ENCODE results near the gene RASGRP2. TPM values are rescaled to one million over a fixed set of nuclear protein-coding genes. Genes with fewer than 3 reads are reported as not detected.

RASGRP2 gene
- total RNA-seq, 1 donor from 2014 or later, result 12.0 TPM

GRCh38 chr11:64741375-64742086, 2.4 kb downstream of the RASGRP2 start:
- peak overlapping the region in 2 of 3 donors; percentile 14 to 85 for H3K9ac ChIP-seq (ENCODE audit: low read depth in 1 of 3, low read length in 3 of 3)
- H3K27me3 ChIP-seq (ENCODE audit: control insufficient read depth in 3 of 3, insufficient read depth in 3 of 3, low read length in 3 of 3), result no peaks in the 10 kb centered on the region
- H3K4me3 ChIP-seq (ENCODE audit: low read length in 3 of 3), result peak overlapping the region; percentile 64 to 87 (median 83)
- peaks cover 23 to 43% (median 38%) of the 10 kb centered on the region in 3 donors for H3K4me1 ChIP-seq (ENCODE audit: control insufficient read depth in 3 of 3, insufficient read depth in 3 of 3, low read length in 3 of 3)
- H3K36me3 ChIP-seq (ENCODE audit: control insufficient read depth in 3 of 3, insufficient read depth in 3 of 3, low read length in 3 of 3), result peaks cover 0 to 3% (median under 1%) of the 10 kb centered on the region in 3 donors
- H3K27ac ChIP-seq (ENCODE audit: low read depth, low read length), result peak overlapping the region; percentile 78
- H3K9me3 ChIP-seq (ENCODE audit: control insufficient read depth in 3 of 3, low read length in 3 of 3), result no peaks in the 10 kb centered on the region

DNA sequence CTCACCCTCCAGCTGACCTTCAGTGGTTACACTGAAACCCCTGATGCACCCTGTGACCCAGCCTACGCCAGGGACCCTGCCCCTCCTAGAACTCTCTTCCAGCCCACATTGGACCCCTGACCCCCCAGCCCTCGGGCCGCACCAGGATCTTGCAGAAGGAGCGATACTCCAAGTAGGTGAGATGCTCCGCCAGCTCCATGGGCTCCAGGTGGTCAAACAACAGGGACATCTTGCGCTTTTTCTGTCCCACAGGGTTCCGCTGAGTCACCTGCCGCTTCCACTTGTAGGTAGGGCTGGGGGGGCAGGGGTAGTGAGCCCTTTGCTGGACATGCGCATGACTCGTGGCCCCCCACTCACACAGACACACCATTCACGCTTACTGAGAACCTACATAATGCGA, 4.1 kb downstream of the RASGRP2 start:
- Histone ChIP-seq H3K27me3 (ENCODE audit: control insufficient read depth in 3 of 3, insufficient read depth in 3 of 3, low read length in 3 of 3) (no peaks in the 10 kb centered on the region), H3K4me1 (ENCODE audit: control insufficient read depth in 3 of 3, insufficient read depth in 3 of 3, low read length in 3 of 3) (peaks cover 21 to 41% (median 29%) of the 10 kb centered on the region in 3 donors), H3K4me3 (ENCODE audit: low read length in 3 of 3) (no peak overlapping the region), H3K9ac (ENCODE audit: low read depth in 1 of 3, low read length in 3 of 3) (no peak overlapping the region), H3K36me3 (ENCODE audit: control insufficient read depth in 3 of 3, insufficient read depth in 3 of 3, low read length in 3 of 3) (peaks cover 0 to 6% (median 3%) of the 10 kb centered on the region in 3 donors), H3K9me3 (ENCODE audit: control insufficient read depth in 3 of 3, low read length in 3 of 3) (no peaks in the 10 kb centered on the region), H3K27ac (ENCODE audit: low read depth, low read length) (no peak overlapping the region)

GRCh38 chr11:64736654-64737053, 7.3 kb downstream of the RASGRP2 start:
- H3K27me3 ChIP-seq (ENCODE audit: control insufficient read depth in 3 of 3, insufficient read depth in 3 of 3, low read length in 3 of 3), result no peaks in the 10 kb centered on the region
- H3K4me3 ChIP-seq (ENCODE audit: low read length in 3 of 3), result no peak overlapping the region
- no peak overlapping the region for H3K27ac ChIP-seq (ENCODE audit: low read depth, low read length)
- H3K4me1 ChIP-seq (ENCODE audit: control insufficient read depth in 3 of 3, insufficient read depth in 3 of 3, low read length in 3 of 3), result peaks cover 6 to 16% (median 6%) of the 10 kb centered on the region in 3 donors
- no peaks in the 10 kb centered on the region for H3K9me3 ChIP-seq (ENCODE audit: control insufficient read depth in 3 of 3, low read length in 3 of 3)
- H3K9ac ChIP-seq (ENCODE audit: low read depth in 1 of 3, low read length in 3 of 3), result no peak overlapping the region
- H3K36me3 ChIP-seq (ENCODE audit: control insufficient read depth in 3 of 3, insufficient read depth in 3 of 3, low read length in 3 of 3), result peaks cover 0 to 6% (median 3%) of the 10 kb centered on the region in 3 donors

DNA sequence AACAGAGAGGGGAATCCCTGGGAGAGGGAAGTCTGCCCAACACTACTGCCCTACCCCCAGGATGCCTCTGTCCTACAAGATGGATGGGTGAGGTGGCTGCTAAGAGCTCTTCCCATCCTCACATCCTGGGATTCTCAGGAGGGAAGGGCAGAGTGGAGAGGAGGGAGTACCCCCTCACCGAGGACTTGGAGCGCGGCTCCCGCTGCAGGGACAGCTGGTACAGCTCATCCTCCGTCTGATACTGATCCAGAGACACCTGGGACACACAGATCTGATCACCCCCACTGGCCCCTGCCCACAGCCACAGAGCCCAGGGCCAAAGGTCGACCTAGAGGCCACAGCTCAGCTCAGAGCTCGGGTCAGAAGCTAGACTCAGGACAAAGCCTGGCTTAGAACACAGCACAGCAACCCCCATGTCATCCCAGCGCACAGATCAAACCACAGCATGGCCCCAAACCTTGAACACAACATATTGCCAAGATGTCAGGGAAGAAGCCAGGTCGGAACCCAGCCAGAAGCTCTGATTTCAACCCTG, 8.2 kb downstream of the RASGRP2 start:
- no peak overlapping the region for H3K4me3 ChIP-seq (ENCODE audit: low read length in 3 of 3)
- H3K4me1 ChIP-seq (ENCODE audit: control insufficient read depth in 3 of 3, insufficient read depth in 3 of 3, low read length in 3 of 3), result peaks cover 5 to 16% (median 6%) of the 10 kb centered on the region in 3 donors
- H3K27ac ChIP-seq (ENCODE audit: low read depth, low read length), result no peak overlapping the region
- H3K36me3 ChIP-seq (ENCODE audit: control insufficient read depth in 3 of 3, insufficient read depth in 3 of 3, low read length in 3 of 3), result peaks cover 0 to 8% (median 3%) of the 10 kb centered on the region in 3 donors
- no peaks in the 10 kb centered on the region for H3K27me3 ChIP-seq (ENCODE audit: control insufficient read depth in 3 of 3, insufficient read depth in 3 of 3, low read length in 3 of 3)
- no peaks in the 10 kb centered on the region for H3K9me3 ChIP-seq (ENCODE audit: control insufficient read depth in 3 of 3, low read length in 3 of 3)
- no peak overlapping the region for H3K9ac ChIP-seq (ENCODE audit: low read depth in 1 of 3, low read length in 3 of 3)

DNA sequence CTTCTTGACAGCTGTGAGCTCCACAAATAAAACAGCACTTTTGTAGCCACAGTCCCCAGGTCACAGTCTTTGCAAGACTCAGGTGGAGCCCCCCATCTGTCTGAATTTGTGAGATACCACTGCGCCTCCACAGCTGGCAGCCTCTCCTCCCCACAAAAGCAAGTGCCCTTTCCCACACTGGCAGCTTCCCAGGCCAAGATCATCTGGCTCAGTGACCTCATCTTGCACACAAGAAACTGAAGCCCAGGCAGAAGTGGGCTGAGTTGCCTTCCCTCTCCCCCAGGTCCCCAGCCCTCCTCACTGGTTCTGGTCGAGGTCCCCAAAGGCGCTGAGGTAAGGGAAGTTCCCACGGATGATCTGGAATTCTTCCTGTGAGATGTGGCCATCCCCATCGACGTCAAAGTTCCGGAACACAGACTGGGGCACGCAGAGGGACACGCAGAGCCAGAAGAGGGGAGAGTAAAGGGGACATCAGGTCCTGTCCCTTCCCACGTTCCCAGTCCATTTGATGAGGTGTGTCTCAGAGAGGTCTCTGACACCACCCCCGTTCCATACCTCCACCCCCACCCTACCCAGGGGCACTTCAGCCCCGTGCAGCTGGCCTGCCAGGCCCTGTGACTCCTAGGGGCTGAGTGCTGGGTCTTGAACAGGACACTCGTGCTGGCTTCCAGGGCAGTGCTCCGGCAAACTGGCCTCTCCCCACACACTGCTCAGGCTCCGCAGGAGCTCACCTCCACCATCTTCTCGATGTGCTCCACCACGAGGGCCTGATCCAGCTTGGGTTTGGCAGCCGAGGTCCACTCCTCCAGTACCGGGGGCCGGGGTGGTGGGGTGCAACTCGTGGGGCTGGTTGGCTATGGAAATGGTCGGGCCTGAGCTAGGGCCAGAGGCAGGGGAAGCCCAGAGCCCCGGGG, 8.9 kb downstream of the RASGRP2 start:
- H3K9me3 ChIP-seq (ENCODE audit: control insufficient read depth in 3 of 3, low read length in 3 of 3), result no peaks in the 10 kb centered on the region
- H3K4me3 ChIP-seq (ENCODE audit: low read length in 3 of 3), result no peak overlapping the region
- no peak overlapping the region for H3K27ac ChIP-seq (ENCODE audit: low read depth, low read length)
- H3K9ac ChIP-seq (ENCODE audit: low read depth in 1 of 3, low read length in 3 of 3), result no peak overlapping the region
- peaks cover 3 to 9% (median 3%) of the 10 kb centered on the region in 3 donors for H3K36me3 ChIP-seq (ENCODE audit: control insufficient read depth in 3 of 3, insufficient read depth in 3 of 3, low read length in 3 of 3)
- peaks cover 5 to 16% (median 6%) of the 10 kb centered on the region in 3 donors for H3K4me1 ChIP-seq (ENCODE audit: control insufficient read depth in 3 of 3, insufficient read depth in 3 of 3, low read length in 3 of 3)
- no peaks in the 10 kb centered on the region for H3K27me3 ChIP-seq (ENCODE audit: control insufficient read depth in 3 of 3, insufficient read depth in 3 of 3, low read length in 3 of 3)

- Histone ChIP-seq H3K4me1 (ENCODE audit: control insufficient read depth in 3 of 3, insufficient read depth in 3 of 3, low read length in 3 of 3) (peaks cover 5 to 15% (median 6%) of the 10 kb centered on the region in 3 donors), H3K36me3 (ENCODE audit: control insufficient read depth in 3 of 3, insufficient read depth in 3 of 3, low read length in 3 of 3) (peaks cover 3 to 9% (median 6%) of the 10 kb centered on the region in 3 donors)
These were observed 12.3 kb downstream of the RASGRP2 start for GRCh38 chr11:64731601-64732000.

GRCh38 chr11:64729851-64730382, 14.0 kb downstream of the RASGRP2 start:
- Histone ChIP-seq H3K4me3 (ENCODE audit: low read length in 3 of 3) (no peak overlapping the region), H3K4me1 (ENCODE audit: control insufficient read depth in 3 of 3, insufficient read depth in 3 of 3, low read length in 3 of 3) (peaks cover 0 to 3% (median 0%) of the 10 kb centered on the region in 3 donors), H3K27ac (ENCODE audit: low read depth, low read length) (no peak overlapping the region), H3K27me3 (ENCODE audit: control insufficient read depth in 3 of 3, insufficient read depth in 3 of 3, low read length in 3 of 3) (no peaks in the 10 kb centered on the region), H3K9ac (ENCODE audit: low read depth in 1 of 3, low read length in 3 of 3) (no peak overlapping the region), H3K36me3 (ENCODE audit: control insufficient read depth in 3 of 3, insufficient read depth in 3 of 3, low read length in 3 of 3) (peaks cover 3% of the 10 kb centered on the region in 3 donors), H3K9me3 (ENCODE audit: control insufficient read depth in 3 of 3, low read length in 3 of 3) (no peaks in the 10 kb centered on the region)

More at GRCh38 chr11:64731601-64732000, 12.3 kb downstream of the RASGRP2 start:
- H3K27ac ChIP-seq (ENCODE audit: low read depth, low read length), result no peak overlapping the region
- no peaks in the 10 kb centered on the region for H3K9me3 ChIP-seq (ENCODE audit: control insufficient read depth in 3 of 3, low read length in 3 of 3)
- no peaks in the 10 kb centered on the region for H3K27me3 ChIP-seq (ENCODE audit: control insufficient read depth in 3 of 3, insufficient read depth in 3 of 3, low read length in 3 of 3)
- H3K9ac ChIP-seq (ENCODE audit: low read depth in 1 of 3, low read length in 3 of 3), result no peak overlapping the region
- H3K4me3 ChIP-seq (ENCODE audit: low read length in 3 of 3), result no peak overlapping the region

DNA sequence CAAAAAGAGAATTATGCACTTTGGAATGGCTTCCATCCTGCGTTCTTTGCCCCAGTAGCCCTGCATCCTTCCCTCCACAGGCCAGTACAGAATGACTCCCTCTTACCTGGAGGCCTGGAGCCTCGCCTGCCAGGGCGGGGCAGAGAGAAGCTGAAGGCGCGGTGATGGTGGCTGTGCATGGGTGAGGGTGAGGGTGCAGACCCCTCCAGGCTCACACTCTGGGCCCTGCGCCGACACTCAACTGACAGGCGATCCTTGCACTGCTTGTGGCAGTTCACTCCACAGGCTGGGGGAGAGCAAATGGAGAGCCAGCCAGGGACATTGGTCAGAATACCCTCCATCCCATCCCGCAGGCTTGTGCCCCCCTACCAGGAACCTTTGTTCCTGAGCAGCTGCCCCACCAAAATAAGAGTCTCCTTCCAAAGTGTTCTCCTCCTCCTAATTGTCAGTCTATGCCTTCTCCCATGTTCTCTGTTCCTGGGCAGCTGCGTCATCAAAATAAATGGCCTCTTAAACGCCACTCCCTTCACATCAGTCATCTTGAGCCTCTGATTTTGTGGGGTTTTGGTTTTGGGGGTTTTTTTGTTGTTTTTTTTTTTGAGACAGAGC, 15.1 kb downstream of the RASGRP2 start:
- H3K9me3 ChIP-seq (ENCODE audit: control insufficient read depth in 3 of 3, low read length in 3 of 3), result no peaks in the 10 kb centered on the region
- no peak overlapping the region for H3K9ac ChIP-seq (ENCODE audit: low read depth in 1 of 3, low read length in 3 of 3)
- H3K27me3 ChIP-seq (ENCODE audit: control insufficient read depth in 3 of 3, insufficient read depth in 3 of 3, low read length in 3 of 3), result no peaks in the 10 kb centered on the region
- no peak overlapping the region for H3K27ac ChIP-seq (ENCODE audit: low read depth, low read length)
- H3K4me1 ChIP-seq (ENCODE audit: control insufficient read depth in 3 of 3, insufficient read depth in 3 of 3, low read length in 3 of 3), result no peaks in the 10 kb centered on the region
- peaks cover 3% of the 10 kb centered on the region in 3 donors for H3K36me3 ChIP-seq (ENCODE audit: control insufficient read depth in 3 of 3, insufficient read depth in 3 of 3, low read length in 3 of 3)
- no peak overlapping the region for H3K4me3 ChIP-seq (ENCODE audit: low read length in 3 of 3)

GRCh38 chr11:64726867-64727530, 16.9 kb downstream of the RASGRP2 start:
- H3K9me3 ChIP-seq (ENCODE audit: control insufficient read depth in 3 of 3, low read length in 3 of 3), result no peaks in the 10 kb centered on the region
- no peak overlapping the region for H3K27ac ChIP-seq (ENCODE audit: low read depth, low read length)
- no peak overlapping the region for H3K4me3 ChIP-seq (ENCODE audit: low read length in 3 of 3)
- H3K4me1 ChIP-seq (ENCODE audit: control insufficient read depth in 3 of 3, insufficient read depth in 3 of 3, low read length in 3 of 3), result peaks cover 0 to 5% (median 4%) of the 10 kb centered on the region in 3 donors
- peaks cover 3 to 5% (median 5%) of the 10 kb centered on the region in 3 donors for H3K27me3 ChIP-seq (ENCODE audit: control insufficient read depth in 3 of 3, insufficient read depth in 3 of 3, low read length in 3 of 3)
- no peak overlapping the region for H3K9ac ChIP-seq (ENCODE audit: low read depth in 1 of 3, low read length in 3 of 3)
- H3K36me3 ChIP-seq (ENCODE audit: control insufficient read depth in 3 of 3, insufficient read depth in 3 of 3, low read length in 3 of 3), result peaks cover 3% of the 10 kb centered on the region in 3 donors
